ENCODE data around the gene MED13L. TPM values are rescaled to one million over a fixed set of nuclear protein-coding genes. Genes with fewer than 3 reads are reported as not detected.

The MED13L gene
- total and polyA plus RNA-seq, 2 donors (not counting 1 experiment from before 2014, with no cell fraction given): 20.3 to 207 TPM

DNA sequence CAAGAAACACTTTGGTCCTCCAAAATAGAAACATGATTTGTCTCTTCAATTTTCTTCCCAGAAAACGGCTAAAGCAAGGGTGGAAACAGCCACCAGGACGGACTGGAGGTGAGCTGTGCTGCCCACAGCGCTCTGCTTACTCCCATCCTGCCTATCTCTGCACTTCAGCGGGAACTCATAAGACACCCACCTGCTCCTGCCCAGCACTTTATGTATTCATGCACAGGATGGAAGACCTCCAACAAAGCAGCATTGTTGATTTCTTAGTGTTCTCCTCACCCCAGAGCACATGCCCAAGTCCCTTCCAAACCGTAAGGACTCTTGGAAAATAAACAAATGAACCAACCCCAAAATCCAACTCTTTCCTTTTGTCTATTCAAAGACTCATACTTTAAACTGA lies 277.2 kb downstream of the MED13L start:
- ATAC-seq (ENCODE audit: low read depth) (no peak), DNase-seq (no peak)
- Histone ChIP-seq H3K36me3 (replicated peaks in 1 of 2; ENCODE audit: control extremely low read depth in 1 of 2, control insufficient read depth in 1 of 2, extremely low read depth in 1 of 2, insufficient read depth in 2 of 2, low read length in 1 of 2) (peaks cover 0 to 53% of the 10 kb centered on the region in 2 experiments), H3K4me2 (replicated peaks; ENCODE audit: low read depth, low read length, poor library complexity, severe bottlenecking) (no peak overlapping the region), H3K27me3 (replicated peaks in 1 of 4; ENCODE audit: control extremely low read depth in 1 of 4, control insufficient read depth in 3 of 4, insufficient read depth in 4 of 4, low read length in 3 of 4) (no peaks in the 10 kb centered on the region), H2AFZ (ENCODE audit: insufficient read depth, low read depth, low read length, poor library complexity, severe bottlenecking) (no peak overlapping the region), H3K9me3 (ENCODE audit: control extremely low read depth in 1 of 3, control insufficient read depth in 2 of 3, insufficient read depth in 1 of 3, low read length in 2 of 3) (no peaks in the 10 kb centered on the region), H4K20me1 (ENCODE audit: control insufficient read depth, insufficient read depth, low read length, poor library complexity, severe bottlenecking) (peaks cover 17% of the 10 kb centered on the region), H3K9ac (ENCODE audit: low read length) (no peak overlapping the region), H3K79me2 (ENCODE audit: control insufficient read depth, insufficient read depth, low read length) (peaks cover 18% of the 10 kb centered on the region), H3K27ac (ENCODE audit: low read length in 2 of 2) (no peak overlapping the region), H3K4me1 (ENCODE audit: control insufficient read depth in 2 of 2, insufficient read depth in 2 of 2, low read length in 2 of 2) (peaks cover 6 to 7% of the 10 kb centered on the region in 2 donors), H3K4me3 (ENCODE audit: control extremely low read depth in 1 of 5, extremely low read depth in 1 of 5, insufficient read depth in 1 of 5, low read depth in 2 of 5, low read length in 4 of 5) (no peak overlapping the region)
- ChIA-PET CTCF (interaction anchor here (1.1 kb wide), 1 partner anchor 11 kb away, joined by 3 read pairs; no protein-coding TSS in a partner anchor), POLR2A (no interaction called here)
- Mint-ChIP-seq H3K27ac (no peak overlapping the region), H3K4me1 (peaks cover 6% of the 10 kb centered on the region), H3K4me3 (no peak overlapping the region), H3K9me3 (ENCODE audit: insufficient read depth) (no peaks in the 10 kb centered on the region), H3K27me3 (no peaks in the 10 kb centered on the region)
- intact Hi-C loops (cut with micrococcal nuclease): no loop called here
- TF ChIP-seq EZH2 (IDR thresholded peaks at IDR 0.05; ENCODE audit: borderline replicate concordance, insufficient read depth, low read depth, low read length, poor library complexity, severe bottlenecking): no peak
- TF ChIP-seq, protein P1, sequence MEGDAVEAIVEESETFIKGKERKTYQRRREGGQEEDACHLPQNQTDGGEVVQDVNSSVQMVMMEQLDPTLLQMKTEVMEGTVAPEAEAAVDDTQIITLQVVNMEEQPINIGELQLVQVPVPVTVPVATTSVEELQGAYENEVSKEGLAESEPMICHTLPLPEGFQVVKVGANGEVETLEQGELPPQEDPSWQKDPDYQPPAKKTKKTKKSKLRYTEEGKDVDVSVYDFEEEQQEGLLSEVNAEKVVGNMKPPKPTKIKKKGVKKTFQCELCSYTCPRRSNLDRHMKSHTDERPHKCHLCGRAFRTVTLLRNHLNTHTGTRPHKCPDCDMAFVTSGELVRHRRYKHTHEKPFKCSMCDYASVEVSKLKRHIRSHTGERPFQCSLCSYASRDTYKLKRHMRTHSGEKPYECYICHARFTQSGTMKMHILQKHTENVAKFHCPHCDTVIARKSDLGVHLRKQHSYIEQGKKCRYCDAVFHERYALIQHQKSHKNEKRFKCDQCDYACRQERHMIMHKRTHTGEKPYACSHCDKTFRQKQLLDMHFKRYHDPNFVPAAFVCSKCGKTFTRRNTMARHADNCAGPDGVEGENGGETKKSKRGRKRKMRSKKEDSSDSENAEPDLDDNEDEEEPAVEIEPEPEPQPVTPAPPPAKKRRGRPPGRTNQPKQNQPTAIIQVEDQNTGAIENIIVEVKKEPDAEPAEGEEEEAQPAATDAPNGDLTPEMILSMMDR (IDR thresholded peaks at IDR 0.05): no peak
- 91% methylated on average over 4 of the region's 5 CpGs for WGBS (ENCODE audit: insufficient coverage)

DNA sequence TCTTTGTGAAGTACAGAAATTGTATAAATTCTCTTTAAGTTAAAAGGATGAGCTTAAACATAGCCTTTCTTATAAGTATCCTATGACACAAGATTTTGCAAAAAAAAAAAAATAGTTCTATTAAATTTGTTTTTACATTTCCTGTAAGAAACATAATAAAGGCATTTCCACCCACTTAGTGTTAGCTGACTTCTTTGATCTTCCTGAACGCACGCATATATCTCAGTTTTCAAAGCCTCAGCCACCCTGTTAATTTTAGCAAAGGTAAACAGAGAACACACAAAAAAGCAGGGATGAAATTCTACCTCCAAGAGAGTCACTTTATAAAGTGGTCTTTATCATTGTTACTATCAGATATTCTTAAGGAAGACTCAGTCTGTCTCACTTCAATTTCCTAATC lies 277.9 kb downstream of the MED13L start:
- ChIA-PET POLR2A (no interaction called here), CTCF (interaction anchor here (0.6 to 3.5 kb wide), 14 partner anchors 8 to 883 kb away, joined by 3 to 48 read pairs (median 3); no protein-coding TSS in a partner anchor)
- TF ChIP-seq, protein P1 (IDR thresholded peaks at IDR 0.05): no peak
- no peak for TF ChIP-seq EZH2 (IDR thresholded peaks at IDR 0.05; ENCODE audit: borderline replicate concordance, insufficient read depth, low read depth, low read length, poor library complexity, severe bottlenecking)
- no peak overlapping the region for H3K4me2 ChIP-seq (replicated peaks; ENCODE audit: low read depth, low read length, poor library complexity, severe bottlenecking)
- no peaks in the 10 kb centered on the region for H3K9me3 Mint-ChIP-seq (ENCODE audit: insufficient read depth)
- H3K9ac ChIP-seq (ENCODE audit: low read length): no peak overlapping the region
- peaks cover 17% of the 10 kb centered on the region for H4K20me1 ChIP-seq (ENCODE audit: control insufficient read depth, insufficient read depth, low read length, poor library complexity, severe bottlenecking)
- DNase-seq (no peak), ATAC-seq (ENCODE audit: low read depth) (no peak)
- no peak overlapping the region for H2AFZ ChIP-seq (ENCODE audit: insufficient read depth, low read depth, low read length, poor library complexity, severe bottlenecking)
- intact Hi-C loops (cut with micrococcal nuclease): loop anchor here (2.0 kb wide), 1 partner anchor 601 kb away; no protein-coding TSS in a partner anchor
- no peak overlapping the region for H3K27ac ChIP-seq (ENCODE audit: low read length in 2 of 2)
- H3K27ac Mint-ChIP-seq: no peak overlapping the region
- H3K27me3 ChIP-seq (replicated peaks in 1 of 4; ENCODE audit: control extremely low read depth in 1 of 4, control insufficient read depth in 3 of 4, insufficient read depth in 4 of 4, low read length in 3 of 4): no peaks in the 10 kb centered on the region
- H3K4me1 Mint-ChIP-seq: peaks cover 6% of the 10 kb centered on the region
- peaks cover 6 to 7% of the 10 kb centered on the region in 2 donors for H3K4me1 ChIP-seq (ENCODE audit: control insufficient read depth in 2 of 2, insufficient read depth in 2 of 2, low read length in 2 of 2)
- no peaks in the 10 kb centered on the region for H3K27me3 Mint-ChIP-seq
- no peak overlapping the region for H3K4me3 Mint-ChIP-seq
- H3K79me2 ChIP-seq (ENCODE audit: control insufficient read depth, insufficient read depth, low read length): peaks cover 18% of the 10 kb centered on the region
- H3K9me3 ChIP-seq (ENCODE audit: control extremely low read depth in 1 of 3, control insufficient read depth in 2 of 3, insufficient read depth in 1 of 3, low read length in 2 of 3): no peaks in the 10 kb centered on the region
- H3K36me3 ChIP-seq (replicated peaks in 1 of 2; ENCODE audit: control extremely low read depth in 1 of 2, control insufficient read depth in 1 of 2, extremely low read depth in 1 of 2, insufficient read depth in 2 of 2, low read length in 1 of 2): peaks cover 3 to 53% of the 10 kb centered on the region in 2 experiments
- no CpG with 5 or more reads among the region's 2 CpGs for WGBS (ENCODE audit: insufficient coverage)
- no peak overlapping the region for H3K4me3 ChIP-seq (ENCODE audit: control extremely low read depth in 1 of 5, extremely low read depth in 1 of 5, insufficient read depth in 1 of 5, low read depth in 2 of 5, low read length in 4 of 5)

Measured in B cell (primary cell).